ENCODE data around the gene RAP1A.

The RAP1A gene

GRCh38 chr1:111619635-111620440, at the start of gene RAP1A:
Gene RAP1A, plus strand, starts transcription at chr1:111619789. Its CDS starts 71,572 bp downstream, at chr1:111691361.
- peak; percentile 83 to 84 for DNase-seq

GRCh38 chr1:111569913-111570312, 49.7 kb upstream of the RAP1A start:
- no peak for DNase-seq

- DNase-seq: no peak
These were observed 48.8 kb upstream of the RAP1A start for GRCh38 chr1:111570781-111571181.

- no peak for DNase-seq
These were observed 48.4 kb upstream of the RAP1A start for GRCh38 chr1:111571239-111571638.

GRCh38 chr1:111571987-111572386, 47.6 kb upstream of the RAP1A start:
- DNase-seq: no peak

- peak in 1 of 2 experiments; percentile 20 for DNase-seq
These were observed 43.0 kb upstream of the RAP1A start for GRCh38 chr1:111576547-111576946.

GRCh38 chr1:111577814-111578213, 41.8 kb upstream of the RAP1A start:
- no peak for DNase-seq

GRCh38 chr1:111581166-111581565, 38.4 kb upstream of the RAP1A start:
- DNase-seq: no peak

- no peak for DNase-seq
These were observed 37.6 kb upstream of the RAP1A start for GRCh38 chr1:111582016-111582415.

GRCh38 chr1:111582644-111583618, 36.7 kb upstream of the RAP1A start:
- no peak for DNase-seq

- DNase-seq: no peak
These were observed 34.0 kb upstream of the RAP1A start for GRCh38 chr1:111585447-111586086.

- DNase-seq: no peak
These were observed 33.5 kb upstream of the RAP1A start for GRCh38 chr1:111586112-111586511.

- no peak for DNase-seq
These were observed 31.9 kb upstream of the RAP1A start for GRCh38 chr1:111587509-111588174.

GRCh38 chr1:111591937-111592336, 27.7 kb upstream of the RAP1A start:
- no peak for DNase-seq

GRCh38 chr1:111592389-111593361, 26.9 kb upstream of the RAP1A start:
- no peak for DNase-seq

- DNase-seq: no peak
These were observed 25.9 kb upstream of the RAP1A start for GRCh38 chr1:111593403-111594305.

GRCh38 chr1:111594306-111594693, 25.3 kb upstream of the RAP1A start:
- no peak for DNase-seq

GRCh38 chr1:111595807-111596206, 23.8 kb upstream of the RAP1A start:
- DNase-seq: no peak

- DNase-seq: no peak
These were observed 23.1 kb upstream of the RAP1A start for GRCh38 chr1:111596499-111596898.

GRCh38 chr1:111597426-111597825, 22.2 kb upstream of the RAP1A start:
- no peak for DNase-seq
